HG02970 (cell line): ENCODE measurements around the gene ACTL9.

ENCODE experiments used
- ATAC-seq: cut with Tn5 transposase; IDR thresholded peaks from one replicate; pipeline ENCODE4 v1.9.1; 2021; ENCODE audit warnings: mild to moderate bottlenecking, moderate library complexity, moderate number of reproducible peaks; ENCODE audit not compliant: unreplicated experiment, low FRiP score

The ACTL9 gene

DNA sequence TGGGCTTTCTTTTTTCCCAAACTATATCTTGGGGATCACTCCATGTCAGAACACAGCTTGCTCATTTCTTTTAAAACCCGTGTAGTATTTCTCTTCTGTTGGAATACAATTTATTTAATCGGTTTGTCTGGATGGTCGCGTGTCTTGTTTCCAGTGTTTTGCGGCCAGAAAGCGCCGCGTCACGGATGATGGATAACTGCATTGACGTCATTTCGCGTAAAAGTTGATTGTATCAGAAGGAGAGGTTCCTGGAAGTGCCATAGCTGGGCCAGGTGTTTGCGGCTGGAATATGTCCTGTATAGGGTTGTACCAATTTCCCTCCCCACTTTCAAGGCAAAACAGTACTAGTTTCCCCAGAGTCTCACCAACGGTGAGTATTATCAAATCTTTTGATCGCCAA, 9.7 kb downstream of the ACTL9 start:
- ATAC-seq: no peak

- no peak for ATAC-seq
Observed at GRCh38 chr19:8686549-8686948, 12.0 kb downstream of the ACTL9 start.

GRCh38 chr19:8684001-8684902, 14.3 kb downstream of the ACTL9 start:
- no peak for ATAC-seq

DNA sequence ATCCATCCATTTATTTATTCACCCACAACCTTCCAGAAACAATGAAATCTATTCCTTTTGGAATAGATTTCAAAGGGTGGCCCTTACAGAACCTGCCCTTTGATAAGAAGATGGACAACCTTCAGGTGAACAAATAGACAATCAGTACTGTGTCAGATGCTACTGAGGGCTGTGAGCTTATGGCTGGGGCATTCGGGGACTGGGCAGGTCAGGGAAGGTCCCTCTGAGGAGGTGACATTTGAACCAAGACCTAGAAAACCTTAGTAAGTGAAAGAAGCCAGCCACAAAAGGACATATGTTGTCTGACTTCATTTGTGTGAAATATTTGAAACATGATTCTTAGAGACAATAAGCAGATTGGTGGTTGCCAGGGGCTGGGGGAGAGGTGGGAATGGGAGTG, 15.7 kb downstream of the ACTL9 start:
- no peak for ATAC-seq

DNA sequence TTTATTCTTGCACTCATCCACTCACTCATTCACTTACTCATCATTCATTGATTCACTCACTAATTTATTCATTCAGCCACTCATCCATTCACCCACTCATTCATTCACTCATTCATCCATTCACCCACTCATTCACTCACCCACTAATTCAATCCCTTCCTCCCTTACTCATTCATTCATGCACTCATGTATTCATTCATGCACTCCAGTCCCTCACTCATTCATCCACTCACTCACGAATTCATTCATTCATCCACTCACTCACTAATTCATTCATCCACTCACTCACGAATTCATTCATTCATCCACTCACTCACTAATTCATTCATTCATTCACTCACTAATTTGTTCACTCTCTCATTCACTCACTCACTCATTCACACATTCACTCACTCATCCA, 16.1 kb downstream of the ACTL9 start:
- ATAC-seq: no peak

- ATAC-seq: no peak
Observed at GRCh38 chr19:8681345-8682029, 17.1 kb downstream of the ACTL9 start.

GRCh38 chr19:8680676-8681344, 17.8 kb downstream of the ACTL9 start:
- ATAC-seq: no peak

GRCh38 chr19:8678244-8678807, 20.3 kb downstream of the ACTL9 start:
- ATAC-seq: no peak

GRCh38 chr19:8675066-8675465, 23.5 kb downstream of the ACTL9 start:
- ATAC-seq: no peak

DNA sequence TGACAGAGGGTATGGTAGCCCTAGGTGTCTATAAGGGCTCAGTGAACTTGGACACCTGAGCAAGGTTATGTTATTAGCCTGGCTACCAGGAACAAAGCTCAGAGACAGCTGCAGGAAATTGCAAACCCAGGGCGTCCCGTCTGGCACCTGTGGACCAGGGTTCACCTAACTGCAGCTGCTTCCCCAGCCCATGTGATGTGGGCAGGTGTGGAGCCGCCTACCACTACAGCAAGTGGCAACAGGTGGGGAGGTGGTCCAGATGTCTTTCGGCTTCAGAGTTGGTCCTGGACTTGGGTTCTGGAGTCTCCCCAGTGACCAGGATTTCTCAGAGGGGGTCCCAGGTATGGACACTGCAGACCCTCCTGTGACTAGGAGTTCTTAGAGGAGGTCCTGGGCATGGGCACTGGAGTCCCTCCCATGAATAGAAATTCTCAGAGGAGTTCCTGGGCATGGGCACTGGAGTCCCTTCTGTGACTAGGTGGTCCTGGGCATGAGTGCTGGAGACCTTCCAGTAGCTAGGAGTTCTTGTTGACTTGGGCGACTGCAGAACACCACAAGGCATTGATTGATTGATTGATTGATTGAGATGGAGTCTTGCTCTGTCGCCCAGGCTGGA, 25.2 kb downstream of the ACTL9 start:
- ATAC-seq: no peak

DNA sequence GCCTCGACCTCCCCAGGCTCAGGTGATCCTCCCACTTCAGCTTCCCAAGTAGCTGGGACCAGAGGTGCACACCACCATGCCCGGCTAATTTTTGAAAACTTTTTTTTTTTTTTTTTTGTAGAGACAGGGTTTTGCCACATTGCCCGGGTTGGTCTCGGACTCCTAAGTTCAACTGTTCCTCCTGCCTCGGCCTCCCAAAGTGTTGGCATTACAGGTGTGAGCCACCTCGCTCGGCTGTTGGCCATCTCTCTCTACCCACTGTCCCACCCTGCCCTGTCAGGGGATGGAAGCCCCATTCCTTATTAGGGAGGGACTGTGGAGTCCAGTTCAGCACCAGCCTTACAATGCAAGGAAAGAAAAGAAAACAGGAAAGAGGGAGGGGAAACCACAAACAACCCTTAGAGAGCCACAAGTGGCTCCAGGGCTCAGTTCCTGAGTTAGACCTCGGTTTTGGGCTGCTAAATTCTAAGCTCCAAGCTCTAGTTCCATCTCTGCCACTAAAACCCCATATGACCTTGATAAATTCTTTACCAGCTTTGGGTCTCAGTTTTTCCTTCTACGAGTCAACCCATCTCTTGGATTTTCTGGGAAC, 31.7 kb downstream of the ACTL9 start:
- no peak for ATAC-seq

- no peak for ATAC-seq
Observed at GRCh38 chr19:8665468-8666213, 33.0 kb downstream of the ACTL9 start.

GRCh38 chr19:8664671-8665057, 33.9 kb downstream of the ACTL9 start:
- no peak for ATAC-seq

GRCh38 chr19:8663920-8664670, 34.5 kb downstream of the ACTL9 start:
- ATAC-seq: no peak

DNA sequence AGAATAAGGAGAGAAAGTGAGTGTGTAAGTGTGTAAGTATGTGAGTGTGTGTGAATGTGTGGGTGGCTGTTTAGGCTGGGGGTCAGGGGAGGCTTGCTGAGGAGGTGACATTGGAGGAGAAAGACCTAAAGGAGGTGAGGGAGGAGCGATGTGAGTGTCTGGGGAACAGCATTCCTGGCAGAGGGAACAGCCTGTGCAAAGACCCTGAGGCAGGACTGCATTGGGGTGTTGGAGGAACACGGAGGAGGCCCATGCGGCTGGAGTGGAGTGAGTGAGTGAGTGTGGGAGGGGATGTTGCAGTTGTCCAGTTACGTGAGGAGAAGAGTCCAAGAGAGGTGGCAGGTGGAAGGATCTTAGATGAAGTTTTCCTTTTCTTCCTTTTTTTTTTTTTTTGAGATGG, 36.3 kb downstream of the ACTL9 start:
- no peak for ATAC-seq

GRCh38 chr19:8659905-8660304, 38.7 kb downstream of the ACTL9 start:
- ATAC-seq: no peak

GRCh38 chr19:8657869-8658268, 40.7 kb downstream of the ACTL9 start:
- ATAC-seq: no peak

DNA sequence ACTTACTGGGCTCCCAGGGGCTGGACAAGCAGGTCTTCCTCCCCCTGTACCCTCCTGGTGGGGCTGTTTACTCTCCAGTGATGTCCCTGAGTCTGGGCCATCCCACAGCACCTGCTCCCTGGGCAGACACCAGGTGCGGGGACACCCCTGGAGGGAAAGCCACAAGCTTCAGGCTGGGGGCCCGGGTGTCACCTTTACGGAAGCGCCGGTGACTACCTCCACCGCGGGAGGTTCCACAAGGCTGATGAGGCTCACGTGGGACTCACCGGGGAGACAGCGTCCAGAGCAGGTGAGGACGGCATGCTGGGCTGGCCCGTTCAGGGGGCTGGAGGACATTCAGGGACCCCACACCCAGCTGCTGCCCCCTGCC, 43.3 kb downstream of the ACTL9 start:
- no peak for ATAC-seq
